Measurements from ENCODE around the gene FOXC1.

The FOXC1 gene

GRCh38 chr6:1590580-1590979, 19.1 kb upstream of the FOXC1 start:
- TF ChIP-seq CTCF (IDR thresholded peaks at IDR 0.05; ENCODE audit: low read depth, low read length): no peak
- no peak for DNase-seq (ENCODE audit: extremely low read depth, low read depth)

GRCh38 chr6:1591243-1591642, 18.5 kb upstream of the FOXC1 start:
- no peak for TF ChIP-seq CTCF (IDR thresholded peaks at IDR 0.05; ENCODE audit: low read depth, low read length)

GRCh38 chr6:1591926-1592325, 17.8 kb upstream of the FOXC1 start:
- no peak for DNase-seq (ENCODE audit: extremely low read depth, low read depth)
- TF ChIP-seq CTCF (IDR thresholded peaks at IDR 0.05; ENCODE audit: low read depth, low read length): no peak

More at GRCh38 chr6:1591243-1591642, 18.5 kb upstream of the FOXC1 start:
- DNase-seq (ENCODE audit: extremely low read depth, low read depth): no peak

GRCh38 chr6:1592852-1593251, 16.9 kb upstream of the FOXC1 start:
- DNase-seq (ENCODE audit: extremely low read depth, low read depth): no peak
- no peak for TF ChIP-seq CTCF (IDR thresholded peaks at IDR 0.05; ENCODE audit: low read depth, low read length)

GRCh38 chr6:1593286-1593957, 16.3 kb upstream of the FOXC1 start:
- no peak for TF ChIP-seq CTCF (IDR thresholded peaks at IDR 0.05; ENCODE audit: low read depth, low read length)
- no peak for DNase-seq (ENCODE audit: extremely low read depth, low read depth)

GRCh38 chr6:1593958-1594314, 15.8 kb upstream of the FOXC1 start:
- no peak for DNase-seq (ENCODE audit: extremely low read depth, low read depth)
- TF ChIP-seq CTCF (IDR thresholded peaks at IDR 0.05; ENCODE audit: low read depth, low read length): no peak

GRCh38 chr6:1594445-1595200, 15.1 kb upstream of the FOXC1 start:
- DNase-seq (ENCODE audit: extremely low read depth, low read depth): no peak
- no peak for TF ChIP-seq CTCF (IDR thresholded peaks at IDR 0.05; ENCODE audit: low read depth, low read length)

Measured in AG09319 (cell line).